ENCODE measurements around the gene GIMAP1.

The GIMAP1 gene

DNA sequence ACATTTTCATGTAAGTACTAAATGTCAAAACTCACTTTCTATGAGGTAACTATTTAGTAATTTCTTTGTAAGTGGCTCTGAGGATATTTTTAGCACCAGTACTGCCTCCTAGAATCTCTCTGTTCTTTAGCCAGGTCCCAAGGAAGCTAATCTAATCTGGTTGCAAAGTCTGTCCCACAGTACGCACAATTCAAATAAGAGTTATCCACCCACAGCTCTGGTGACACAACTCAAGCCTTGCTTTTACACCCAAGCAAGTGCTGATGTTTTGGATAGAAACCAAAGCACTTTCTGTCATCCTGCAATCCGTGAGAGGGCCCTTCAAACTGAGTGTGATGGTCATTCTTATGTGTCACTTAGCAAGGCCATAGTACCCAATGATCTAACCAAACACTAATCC is 35.3 kb downstream of the GIMAP1 start:
- no peak for DNase-seq

DNA sequence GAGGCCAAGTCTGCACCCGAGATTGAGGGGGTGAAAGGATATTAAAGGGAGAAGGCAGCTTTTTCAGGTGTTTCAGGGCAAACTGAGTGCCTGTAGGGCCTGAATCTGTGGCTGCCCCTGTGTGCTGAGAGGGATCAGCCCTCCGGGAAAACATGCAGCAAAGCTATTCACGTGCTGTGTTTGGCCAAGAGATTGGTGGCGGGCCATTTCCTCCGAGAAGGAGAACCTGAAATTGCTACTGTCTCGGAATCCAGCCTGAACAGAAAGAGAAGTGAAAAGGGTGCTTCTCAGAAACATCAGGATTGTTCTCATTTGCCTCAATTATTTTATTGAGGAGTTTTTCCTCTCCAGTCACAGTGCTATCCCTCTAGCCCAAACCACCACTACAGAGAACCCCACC is 36.8 kb downstream of the GIMAP1 start:
- no peak for DNase-seq

DNA sequence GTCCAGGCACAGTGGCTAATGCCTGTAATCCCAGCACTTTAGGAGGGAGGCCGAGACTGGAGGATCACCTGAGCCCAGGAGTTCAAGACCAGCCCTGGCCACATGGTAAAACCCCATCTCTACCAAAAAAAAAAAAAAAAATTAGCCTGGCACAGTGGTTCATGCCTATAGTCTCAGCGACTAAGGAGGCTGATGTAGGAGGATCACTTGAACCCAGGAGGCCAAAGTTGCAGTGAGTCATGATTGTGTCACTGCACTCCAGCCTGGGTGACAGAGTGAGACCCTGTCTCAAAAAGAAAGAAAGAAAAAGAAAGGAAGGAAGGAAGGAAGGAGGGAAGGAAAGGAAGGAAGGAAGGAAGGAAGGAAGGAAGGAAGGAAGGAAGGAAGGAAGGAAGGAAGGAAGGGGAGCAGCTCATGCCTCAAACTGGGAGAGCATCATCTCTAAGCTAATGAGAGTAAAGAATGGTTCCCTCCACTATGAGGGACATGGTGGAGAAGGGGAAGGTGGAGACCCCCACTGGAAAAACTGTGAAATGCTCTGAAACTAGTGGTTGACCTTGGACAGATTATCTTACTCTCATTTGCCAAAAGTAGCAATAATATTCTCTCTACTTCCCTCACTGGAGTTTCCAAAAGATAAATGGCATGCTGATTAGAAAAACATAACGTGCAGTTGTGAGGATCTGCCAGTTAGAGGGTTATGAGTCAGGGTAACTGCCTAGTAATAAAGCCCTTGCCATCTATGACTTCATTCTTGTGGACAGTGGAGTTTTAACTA is 37.6 kb downstream of the GIMAP1 start:
- no peak for DNase-seq

DNA sequence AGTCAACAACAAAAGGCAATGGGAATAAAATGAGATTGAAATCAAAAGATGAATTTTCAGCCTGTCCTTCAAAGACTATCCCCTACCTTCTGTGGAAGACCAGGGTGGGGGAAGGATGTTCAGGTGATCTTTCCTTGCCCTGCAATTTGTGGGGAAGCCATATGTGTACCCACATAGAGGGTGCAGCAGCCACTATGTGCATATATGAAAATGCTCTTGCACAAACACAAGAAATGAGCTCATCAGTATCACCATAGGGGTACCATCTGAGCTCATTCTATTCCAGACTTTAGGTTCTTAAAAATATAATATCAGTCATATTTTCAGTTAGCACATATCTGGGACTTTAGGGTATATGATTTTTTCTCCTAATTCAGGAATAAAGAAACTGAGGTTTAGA is 38.5 kb downstream of the GIMAP1 start:
- no peak for DNase-seq

DNA sequence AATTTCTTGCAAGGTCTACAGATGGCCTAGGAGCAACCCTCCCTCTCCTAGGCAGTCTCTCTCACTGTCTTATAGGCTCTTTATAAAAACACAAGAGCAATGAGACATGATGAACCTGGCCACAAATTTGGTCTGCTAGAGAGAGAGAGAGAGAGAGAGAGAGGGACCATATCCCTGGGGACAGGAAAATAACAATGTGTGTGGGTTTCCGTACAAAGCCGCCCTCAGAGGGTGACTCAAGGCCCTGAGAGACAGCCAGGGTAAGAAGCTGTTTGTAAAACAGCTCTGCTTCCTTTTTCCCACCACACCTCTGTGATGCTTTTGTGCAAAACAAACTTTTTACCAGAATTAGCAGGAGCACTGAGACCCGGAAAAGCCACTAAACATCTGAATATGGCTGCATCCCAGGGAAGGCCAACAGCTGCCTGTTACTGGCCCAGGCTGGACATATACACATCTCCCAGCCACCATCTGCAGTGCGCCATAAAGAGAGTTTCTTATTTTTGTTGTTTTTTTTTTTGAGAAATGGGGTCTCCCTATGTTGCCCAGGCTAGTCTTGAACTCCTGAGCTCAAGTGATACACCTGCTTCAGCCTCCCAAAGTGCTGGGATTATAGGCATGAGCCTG is 39.2 kb downstream of the GIMAP1 start:
- no peak for DNase-seq

DNA sequence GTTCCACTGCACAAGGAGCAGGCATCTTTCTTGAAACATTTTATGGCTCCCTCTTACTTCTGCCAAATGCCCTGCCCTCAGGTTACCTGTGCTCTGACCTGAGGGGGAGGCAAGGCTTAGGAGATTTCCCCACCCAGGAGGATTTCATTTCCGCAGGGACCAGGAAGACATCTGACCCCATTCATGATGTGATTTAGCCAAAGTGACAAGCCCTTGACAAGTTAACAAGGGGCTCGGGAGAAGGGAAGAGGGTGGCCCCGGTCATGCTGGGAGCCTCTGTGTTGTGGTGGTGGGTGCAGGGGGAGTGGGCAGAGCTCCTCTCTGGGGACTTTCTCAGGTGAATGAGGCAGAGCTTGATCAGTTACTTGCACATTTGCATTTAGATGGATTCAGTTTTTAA is 39.8 kb downstream of the GIMAP1 start:
- no peak for DNase-seq

DNA sequence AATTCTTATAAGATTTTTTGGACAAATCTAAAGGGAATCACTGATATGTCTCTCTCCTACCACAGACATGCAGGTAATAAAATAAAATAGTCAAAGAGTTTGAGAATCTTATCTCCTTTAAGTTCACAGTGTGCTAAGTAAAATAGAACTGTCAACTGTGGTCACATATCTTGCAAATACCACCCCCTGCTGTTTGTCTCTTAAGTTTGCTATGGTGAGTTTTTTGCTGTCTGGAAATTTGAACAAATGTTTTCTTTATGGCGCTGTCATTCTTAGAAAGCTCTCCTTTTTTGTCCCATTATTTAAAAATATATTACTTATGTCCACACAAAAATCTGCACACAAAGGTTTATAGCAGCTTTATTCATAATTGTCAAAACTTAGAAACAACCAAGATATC is 40.4 kb downstream of the GIMAP1 start:
- DNase-seq: no peak

DNA sequence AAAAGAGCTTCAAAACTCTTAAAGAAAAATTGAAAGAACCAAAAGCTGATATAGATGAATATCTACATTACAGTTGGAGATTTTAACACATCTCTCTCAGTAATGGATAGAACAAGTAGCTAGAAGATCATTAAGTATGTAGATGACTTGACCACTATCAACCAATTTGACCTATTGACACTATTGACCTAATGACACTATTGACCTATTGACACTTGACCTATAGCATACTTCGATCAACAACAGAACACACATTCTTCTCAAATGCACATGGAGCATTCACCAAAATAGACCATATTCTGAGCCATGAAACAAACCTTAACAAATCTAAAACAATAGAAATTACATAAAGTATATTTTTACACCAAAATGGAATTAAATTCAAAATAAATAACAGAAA is 43.1 kb downstream of the GIMAP1 start:
- DNase-seq: no peak

DNA sequence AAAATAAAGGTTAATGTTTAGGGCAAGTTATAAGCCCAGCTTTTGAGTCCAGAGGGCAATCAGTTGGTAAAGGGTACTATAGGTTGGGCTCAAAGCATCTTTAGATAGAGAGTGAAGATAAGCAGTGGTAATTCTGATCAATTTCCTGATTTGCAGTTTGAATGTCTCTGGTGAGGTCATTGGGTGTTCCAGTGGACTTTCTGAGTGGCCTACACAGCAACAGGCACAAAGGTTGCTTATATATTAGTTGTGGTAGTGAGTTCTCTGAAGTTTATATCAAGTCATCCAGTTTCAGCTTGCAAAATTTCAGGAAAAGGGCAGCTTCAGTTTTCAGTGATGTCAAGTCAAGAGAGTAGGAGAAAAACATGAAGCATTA is 49.9 kb downstream of the GIMAP1 start:
- no peak for DNase-seq

DNA sequence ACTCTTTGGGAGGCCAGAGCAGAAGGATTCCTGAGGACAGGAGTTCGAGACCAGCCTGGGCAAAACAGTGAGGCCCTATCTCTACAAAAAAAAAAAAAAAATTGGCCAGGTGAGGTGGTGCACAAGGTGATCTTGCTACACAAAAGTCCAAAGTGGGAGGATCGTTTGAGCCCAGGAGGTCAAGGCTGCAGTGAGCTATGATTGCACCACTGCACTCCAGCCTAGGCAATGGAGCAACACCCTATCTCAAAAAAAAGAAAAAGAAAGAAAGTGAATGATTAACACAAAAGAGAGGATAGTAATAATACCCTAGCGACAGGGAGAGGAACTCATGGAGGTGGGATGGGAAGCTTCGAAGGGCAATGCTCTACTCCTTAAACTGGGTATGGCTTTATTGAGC is 53.4 kb downstream of the GIMAP1 start:
- no peak for DNase-seq

Measured in NK-92 treated with Interleukin-12 subunit alpha and Interleukin-12 subunit beta, amount 100 ng/mL, for 24 hours (cell line).